Erythroblast (primary cell): ENCODE data around the gene CAPN11.

ENCODE experiments used
- GATA1 ChIP-seq: IDR thresholded peaks from 2 replicates; pipeline ENCODE4 v1.6.1; 2011; ENCODE audit warnings: low read depth, mild to moderate bottlenecking, control low read depth, low read length, moderate library complexity
- POLR2A ChIP-seq: IDR thresholded peaks from 2 replicates; pipeline ENCODE4 v1.6.1; 2011; ENCODE audit warnings: mild to moderate bottlenecking, low read length

GRCh38 chr6:44189257-44189656 is 30.6 kb downstream of the CAPN11 start:
- TF ChIP-seq POLR2A (no peak), GATA1 (no peak)
